SH-SY5Y (cell line): ENCODE measurements around the gene IFIT1.

Source experiments
- GATA2 ChIP-seq: IDR thresholded peaks from 2 replicates; pipeline ENCODE4 v1.6.1; 2011; ENCODE audit warnings: mild to moderate bottlenecking, low read depth, low read length
- GATA3 ChIP-seq: IDR thresholded peaks from 2 replicates; pipeline ENCODE4 v1.6.1; 2011; ENCODE audit warnings: low read depth, mild to moderate bottlenecking, low read length, moderate library complexity

DNA sequence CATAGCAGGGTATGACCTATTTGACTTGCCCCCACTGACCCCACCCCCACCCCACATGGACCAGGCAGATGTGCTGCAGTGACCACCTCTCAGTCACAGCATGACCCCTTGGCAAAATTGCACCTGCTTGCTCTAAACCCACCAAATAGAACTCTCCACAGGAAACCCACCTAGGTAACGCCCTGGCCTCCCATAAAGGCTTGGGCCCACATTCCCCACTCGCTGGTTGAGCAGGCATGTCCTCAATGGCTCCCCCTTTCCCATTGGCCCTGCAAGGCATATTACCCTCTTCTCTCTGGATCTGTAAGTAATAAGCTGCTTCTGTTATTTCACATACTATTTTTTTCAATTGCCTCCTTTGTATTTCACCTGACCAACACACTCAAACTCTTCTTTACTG is 2.7 kb downstream of the IFIT1 start:
- TF ChIP-seq GATA2 = no peak
- no peak for TF ChIP-seq GATA3
